Tibial artery (tissue), 4 donors: ENCODE measurements around the gene IL4I1.
"Not testable (repeated sequence)": the region's sequence is repeated elsewhere in the genome, so short reads cannot be mapped to it uniquely, and the experiment has no call there.

ENCODE experiments used
- DNase-seq, 2 donors: peaks; one replicate each; pipeline ENCODE4 v3.0.0-alpha.2; 2019
- H3K27ac ChIP-seq, 2 donors: fragments of 200-600 bp; sonication (generic) in 1 of 2; 1 replicate in 1 of 2; 2 replicates in 1 of 2; pipeline ENCODE4 v1.5.1; 2018 to 2019; ENCODE audit warnings: mild to moderate bottlenecking in 1 of 2
- H3K27me3 ChIP-seq, 2 donors: fragments of 200-600 bp; sonication (generic) in 1 of 2; one replicate each; pipeline versions ENCODE4 v1.5.1 to v1.6.0; 2016 to 2019
- H3K36me3 ChIP-seq, 3 donors: fragments of 200-600 bp; sonication (generic) in 2 of 3; one replicate each; pipeline ENCODE4 v1.5.1; 2016 to 2019; ENCODE audit warnings: mild to moderate bottlenecking in 2 of 3
- H3K4me1 ChIP-seq, 4 donors: fragments of 200-600 bp; sonication (generic) in 2 of 4; 1 replicate in 3 of 4; 2 replicates in 1 of 4; pipeline ENCODE4 v1.5.1; 2016 to 2019
- H3K4me3 ChIP-seq, 2 donors: fragments of 200-600 bp; sonication (generic) in 1 of 2; 1 replicate in 1 of 2; 2 replicates in 1 of 2; pipeline ENCODE4 v1.5.1; 2018 to 2019; ENCODE audit warnings: mild to moderate bottlenecking in 2 of 2
- H3K9me3 ChIP-seq, 3 donors: fragments of 200-600 bp; sonication (generic) in 1 of 3; one replicate each; pipeline ENCODE4 v1.5.1; 2016 to 2019
- CTCF ChIP-seq, 2 experiments: fragments of 200-600 bp in 1 of 2; fragments of 450-650 bp in 1 of 2; IDR thresholded peaks; one replicate each; pipeline ENCODE4 v1.5.1; 2017 to 2019; ENCODE audit warnings: antibody characterized with exemption in 2 of 2, mild to moderate bottlenecking in 1 of 2, moderate library complexity in 1 of 2
- intact Hi-C: fragments of 100-400 bp; cut with DNase I; formaldehyde crosslinking; loops from one replicate; pipeline ENCODE4 v1.15.0; 2023; ENCODE audit warnings: low total_unique reads

Gene IL4I1

GRCh38 chr19:49896863-49897621 is at the start of gene IL4I1:
Gene IL4I1 (minus strand): TSS chr19:49896887. CDS start chr19:49896160, 727 bp downstream.
- no peak within 1 kb of the TSS for H3K4me3 ChIP-seq
- no peak for TF ChIP-seq CTCF (IDR thresholded peaks at IDR 0.05)
- no peaks in the 10 kb centered on the region for H3K9me3 ChIP-seq
- H3K27me3 ChIP-seq: peaks cover 0 to 24% of the 10 kb centered on the region in 2 donors
- H3K36me3 ChIP-seq: no peaks in the 10 kb centered on the region
- H3K4me1 ChIP-seq: peaks cover 0 to 3% (median 1%) of the 10 kb centered on the region in 4 donors
- no peak within 1 kb of the TSS for H3K27ac ChIP-seq
- DNase-seq: peak in 1 of 2 donors; percentile 58
- intact Hi-C loops: no loop called here

GRCh38 chr19:49946415-49946814 is 49.7 kb upstream of the IL4I1 start:
- DNase-seq: no peak
- H3K4me1 ChIP-seq: peaks cover 0 to 2% (median 0%) of the 10 kb centered on the region in 4 donors
- no peak overlapping the region for H3K27ac ChIP-seq
- peaks cover 0 to 32% of the 10 kb centered on the region in 2 donors for H3K27me3 ChIP-seq
- H3K9me3 ChIP-seq: no peaks in the 10 kb centered on the region
- no peak overlapping the region for H3K4me3 ChIP-seq
- TF ChIP-seq CTCF (IDR thresholded peaks at IDR 0.05): no peak
- H3K36me3 ChIP-seq: no peaks in the 10 kb centered on the region
- intact Hi-C loops: no loop called here

GRCh38 chr19:49944567-49944966 is 47.9 kb upstream of the IL4I1 start:
- H3K9me3 ChIP-seq, H3K4me1 ChIP-seq, H3K27ac ChIP-seq, intact Hi-C loops, H3K4me3 ChIP-seq, DNase-seq, H3K36me3 ChIP-seq: not testable (repeated sequence)
- H3K27me3 ChIP-seq: peaks cover 0 to 29% of the 10 kb centered on the region in 2 donors

- no peak for TF ChIP-seq CTCF (IDR thresholded peaks at IDR 0.05)
- intact Hi-C loops: no loop called here
- Histone ChIP-seq H3K9me3 (no peaks in the 10 kb centered on the region), H3K27ac (no peak overlapping the region), H3K4me3 (no peak overlapping the region), H3K36me3 (no peaks in the 10 kb centered on the region), H3K4me1 (peaks cover 0 to 9% (median 4%) of the 10 kb centered on the region in 4 donors), H3K27me3 (peaks cover 0 to 14% of the 10 kb centered on the region in 2 donors)
- no peak for DNase-seq
These were observed 43.8 kb upstream of the IL4I1 start for GRCh38 chr19:49940482-49940791.

GRCh38 chr19:49939721-49940481 is 43.2 kb upstream of the IL4I1 start:
- Histone ChIP-seq H3K4me3 (no peak overlapping the region), H3K36me3 (no peaks in the 10 kb centered on the region), H3K27me3 (peaks cover 0 to 14% of the 10 kb centered on the region in 2 donors), H3K9me3 (no peaks in the 10 kb centered on the region), H3K27ac (no peak overlapping the region), H3K4me1 (peaks cover 0 to 9% (median 4%) of the 10 kb centered on the region in 4 donors)
- intact Hi-C loops: loop anchor here (5.0 to 10.0 kb wide), 2 partner anchors 42 to 195 kb away; no protein-coding TSS in a partner anchor
- DNase-seq: no peak
- TF ChIP-seq CTCF (IDR thresholded peaks at IDR 0.05): no peak

- intact Hi-C loops: loop anchor here (5.0 to 10.0 kb wide), 2 partner anchors 44 to 196 kb away; no protein-coding TSS in a partner anchor
- Histone ChIP-seq H3K27ac (no peak overlapping the region), H3K36me3 (no peaks in the 10 kb centered on the region), H3K9me3 (no peaks in the 10 kb centered on the region), H3K27me3 (peaks cover 0 to 14% of the 10 kb centered on the region in 2 donors), H3K4me1 (peaks cover 0 to 9% (median 4%) of the 10 kb centered on the region in 4 donors), H3K4me3 (no peak overlapping the region)
- no peak for DNase-seq
- TF ChIP-seq CTCF (IDR thresholded peaks at IDR 0.05): no peak
These were observed 42.0 kb upstream of the IL4I1 start for GRCh38 chr19:49938662-49939061.
